Neural cell (in vitro differentiated cells): ENCODE results near the gene NOC3L. TPM values are rescaled to one million over a fixed set of nuclear protein-coding genes. Genes with fewer than 3 reads are reported as not detected.

ENCODE experiments used
- H2AFZ ChIP-seq: fragments of 200-600, 300-800 bp; sonication (generic), shearing (Covaris generic); 2 replicates; pipeline ENCODE4 v1.6.0; 2014; ENCODE audit warnings: low read depth, mild to moderate bottlenecking, antibody characterized with exemption, low read length, moderate library complexity
- H3F3A ChIP-seq: fragments of 200-600 bp; shearing (Covaris generic); 2 replicates; pipeline ENCODE4 v1.6.1; 2016; ENCODE audit warnings: mild to moderate bottlenecking, moderate library complexity, mixed read lengths, antibody characterized with exemption, low read length; ENCODE audit not compliant: insufficient read depth, poor library complexity, severe bottlenecking
- H3K27ac ChIP-seq: fragments of 200-600, 300-800 bp; sonication (generic), shearing (Covaris generic); 2 replicates; pipeline ENCODE4 v1.5.1; 2014; ENCODE audit warnings: mild to moderate bottlenecking, low read length, moderate library complexity
- H3K27me3 ChIP-seq: fragments of 300-800, 200-600 bp; sonication (generic), shearing (Covaris generic); 2 replicates; pipeline ENCODE4 v1.6.0; 2014; ENCODE audit warnings: mild to moderate bottlenecking, low read depth, low read length, moderate library complexity; ENCODE audit not compliant: insufficient read depth
- H3K36me3 ChIP-seq: fragments of 300-800, 200-600 bp; sonication (generic), shearing (Covaris generic); 2 replicates; pipeline ENCODE4 v1.5.1; 2014; ENCODE audit warnings: mild to moderate bottlenecking, antibody characterized with exemption, low read length, moderate library complexity; ENCODE audit not compliant: insufficient read depth
- H3K4me2 ChIP-seq: fragments of 300-800, 200-600 bp; sonication (generic), shearing (Covaris generic); 2 replicates; pipeline ENCODE4 v1.6.0; 2014; ENCODE audit warnings: mild to moderate bottlenecking, low read length
- H3K4me3 ChIP-seq: fragments of 300-800, 200-600 bp; sonication (generic), shearing (Covaris generic); 2 replicates; pipeline ENCODE4 v1.5.1; 2014; ENCODE audit warnings: mild to moderate bottlenecking, low read length, moderate library complexity
- H3K79me2 ChIP-seq: fragments of 200-600 bp; shearing (Covaris generic); replicated peaks from 2 replicates; pipeline ENCODE4 v1.6.0; 2014; ENCODE audit warnings: mild to moderate bottlenecking, low read length, moderate library complexity; ENCODE audit not compliant: insufficient read depth
- H3K9ac ChIP-seq: fragments of 300-800, 200-600 bp; sonication (generic), shearing (Covaris generic); 2 replicates; pipeline ENCODE4 v1.6.1; 2016; ENCODE audit warnings: mild to moderate bottlenecking, low read length, mixed read lengths
- H3K9me2 ChIP-seq: fragments of 200-600 bp; shearing (Covaris generic); 2 replicates; pipeline ENCODE4 v1.6.1; 2016; ENCODE audit warnings: mild to moderate bottlenecking, low read length, mixed read lengths; ENCODE audit not compliant: insufficient read depth
- H3K9me3 ChIP-seq: fragments of 200-600, 300-800 bp; sonication (generic), shearing (Covaris generic); 2 replicates; pipeline ENCODE4 v1.6.1; 2016; ENCODE audit warnings: mild to moderate bottlenecking, mixed run types, low read length, moderate library complexity, mixed read lengths
- H4K20me1 ChIP-seq: fragments of 200-600 bp; shearing (Covaris generic); 2 replicates; pipeline ENCODE4 v1.6.1; 2016; ENCODE audit warnings: mild to moderate bottlenecking, mixed run types; ENCODE audit not compliant: insufficient read depth
- EP300 ChIP-seq: fragments of 450-650 bp; conservative IDR thresholded peaks from 2 replicates; pipeline ENCODE4 v1.6.1; 2014; ENCODE audit warnings: antibody characterized with exemption, mild to moderate bottlenecking, moderate library complexity; ENCODE audit not compliant: poor library complexity, severe bottlenecking
- EZH2 ChIP-seq: fragments of 200-600, 300-800 bp; shearing (Covaris generic), sonication (generic); IDR thresholded peaks from 2 replicates; pipeline ENCODE4 v1.6.1; 2014; ENCODE audit warnings: antibody characterized with exemption, low read length, borderline replicate concordance, mild to moderate bottlenecking; ENCODE audit not compliant: insufficient read depth, poor library complexity, severe bottlenecking
- MXI1 ChIP-seq: fragments of 450-650 bp; conservative IDR thresholded peaks from 2 replicates; pipeline ENCODE4 v1.6.1; 2014; ENCODE audit warnings: antibody characterized with exemption, mild to moderate bottlenecking; ENCODE audit not compliant: poor library complexity, severe bottlenecking
- POLR2AphosphoS5 ChIP-seq: IDR thresholded peaks from 2 replicates; pipeline ENCODE4 v1.6.1; 2012
- RAD21 ChIP-seq: fragments of 450-650 bp; conservative IDR thresholded peaks from 2 replicates; pipeline ENCODE4 v1.6.1; 2014; ENCODE audit warnings: antibody characterized with exemption, mild to moderate bottlenecking, moderate library complexity
- REST ChIP-seq: IDR thresholded peaks from 2 replicates; pipeline ENCODE4 v1.6.1; 2012; ENCODE audit warnings: borderline replicate concordance
- SMC3 ChIP-seq: fragments of 450-650 bp; conservative IDR thresholded peaks from 2 replicates; pipeline ENCODE4 v1.6.1; 2014; ENCODE audit warnings: antibody characterized with exemption, mild to moderate bottlenecking, moderate library complexity; ENCODE audit not compliant: poor library complexity
- TAF1 ChIP-seq: IDR thresholded peaks from 2 replicates; pipeline ENCODE4 v1.6.1; 2012; ENCODE audit warnings: low read depth
- polyA plus RNA-seq: library from polyadenylated mRNA; depleted of rRNA; stranded (reverse); fragments of >200 nt; gene quantifications from 2 replicates; pipeline ENCODE4 v1.2.3, GENCODE V29; 2014
- TF ChIP-seq, protein P1 (sequence below): fragments of 450-650 bp; IDR thresholded peaks from 2 replicates; pipeline ENCODE4 v1.5.1; 2014; ENCODE audit warnings: antibody characterized with exemption, mild to moderate bottlenecking, moderate library complexity; ENCODE audit not compliant: poor library complexity, severe bottlenecking

The NOC3L gene
- polyA plus RNA-seq, 1 donor from 2014 or later = 8.3 TPM

DNA sequence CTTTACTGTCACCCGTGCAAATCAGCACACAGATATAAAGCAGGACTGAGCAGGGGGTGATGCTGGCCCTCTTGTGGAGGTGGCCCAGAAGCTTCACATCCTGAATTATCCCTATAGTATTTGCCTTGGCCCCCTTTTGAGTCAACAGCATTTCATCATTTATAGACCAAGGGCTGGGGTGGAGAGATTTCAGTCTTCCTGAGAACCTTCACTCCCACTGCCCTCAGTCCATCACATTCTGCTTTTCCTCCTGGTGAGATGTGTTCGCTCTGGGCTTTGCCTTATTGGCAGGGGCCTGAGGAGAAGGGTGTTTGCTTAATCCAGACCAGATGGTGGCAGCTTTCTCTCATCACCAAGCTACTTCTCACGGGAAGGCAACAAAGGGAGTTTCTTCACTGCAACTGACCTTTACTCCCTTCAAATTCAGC is 47.7 kb downstream of the NOC3L start:
- Histone ChIP-seq H4K20me1 (no peaks in the 10 kb centered on the region), H3K9ac (no peak overlapping the region), H3F3A (no peaks in the 10 kb centered on the region), H3K27ac (no peak overlapping the region), H3K27me3 (no peaks in the 10 kb centered on the region), H3K4me2 (no peak overlapping the region), H3K9me2 (no peaks in the 10 kb centered on the region), H3K4me3 (no peak overlapping the region), H3K9me3 (no peaks in the 10 kb centered on the region), H3K36me3 (no peaks in the 10 kb centered on the region), H3K79me2 (no peaks in the 10 kb centered on the region), H2AFZ (no peak overlapping the region)
- TF ChIP-seq REST (no peak), EZH2 (no peak), RAD21 (no peak), MXI1 (no peak), POLR2AphosphoS5 (no peak), SMC3 (no peak), EP300 (no peak), TAF1 (no peak)
- TF ChIP-seq, protein P1, sequence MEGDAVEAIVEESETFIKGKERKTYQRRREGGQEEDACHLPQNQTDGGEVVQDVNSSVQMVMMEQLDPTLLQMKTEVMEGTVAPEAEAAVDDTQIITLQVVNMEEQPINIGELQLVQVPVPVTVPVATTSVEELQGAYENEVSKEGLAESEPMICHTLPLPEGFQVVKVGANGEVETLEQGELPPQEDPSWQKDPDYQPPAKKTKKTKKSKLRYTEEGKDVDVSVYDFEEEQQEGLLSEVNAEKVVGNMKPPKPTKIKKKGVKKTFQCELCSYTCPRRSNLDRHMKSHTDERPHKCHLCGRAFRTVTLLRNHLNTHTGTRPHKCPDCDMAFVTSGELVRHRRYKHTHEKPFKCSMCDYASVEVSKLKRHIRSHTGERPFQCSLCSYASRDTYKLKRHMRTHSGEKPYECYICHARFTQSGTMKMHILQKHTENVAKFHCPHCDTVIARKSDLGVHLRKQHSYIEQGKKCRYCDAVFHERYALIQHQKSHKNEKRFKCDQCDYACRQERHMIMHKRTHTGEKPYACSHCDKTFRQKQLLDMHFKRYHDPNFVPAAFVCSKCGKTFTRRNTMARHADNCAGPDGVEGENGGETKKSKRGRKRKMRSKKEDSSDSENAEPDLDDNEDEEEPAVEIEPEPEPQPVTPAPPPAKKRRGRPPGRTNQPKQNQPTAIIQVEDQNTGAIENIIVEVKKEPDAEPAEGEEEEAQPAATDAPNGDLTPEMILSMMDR = no peak

- no peak overlapping the region for H3K9ac ChIP-seq
Observed at GRCh38 chr10:94310369-94310768, 52.4 kb downstream of the NOC3L start.

More at GRCh38 chr10:94310369-94310768, 52.4 kb downstream of the NOC3L start:
- Histone ChIP-seq H3K27ac (no peak overlapping the region), H3K79me2 (no peaks in the 10 kb centered on the region), H3K27me3 (no peaks in the 10 kb centered on the region), H4K20me1 (no peaks in the 10 kb centered on the region), H3K36me3 (no peaks in the 10 kb centered on the region), H3K9me3 (no peaks in the 10 kb centered on the region), H2AFZ (no peak overlapping the region), H3K9me2 (no peaks in the 10 kb centered on the region), H3K4me3 (no peak overlapping the region), H3F3A (no peaks in the 10 kb centered on the region), H3K4me2 (no peak overlapping the region)
- TF ChIP-seq EZH2 (no peak), EP300 (no peak), MXI1 (no peak), SMC3 (no peak), POLR2AphosphoS5 (no peak), RAD21 (no peak), TAF1 (no peak), REST (no peak)
- TF ChIP-seq, protein P1 = no peak
